ENCODE data around the gene ARID1B. TPM values are rescaled to one million over a fixed set of nuclear protein-coding genes. Genes with fewer than 3 reads are reported as not detected.

Gene ARID1B
- total RNA-seq, 6 experiments from 2014 or later = 23.2 to 35.3 (median 30.7) TPM

DNA sequence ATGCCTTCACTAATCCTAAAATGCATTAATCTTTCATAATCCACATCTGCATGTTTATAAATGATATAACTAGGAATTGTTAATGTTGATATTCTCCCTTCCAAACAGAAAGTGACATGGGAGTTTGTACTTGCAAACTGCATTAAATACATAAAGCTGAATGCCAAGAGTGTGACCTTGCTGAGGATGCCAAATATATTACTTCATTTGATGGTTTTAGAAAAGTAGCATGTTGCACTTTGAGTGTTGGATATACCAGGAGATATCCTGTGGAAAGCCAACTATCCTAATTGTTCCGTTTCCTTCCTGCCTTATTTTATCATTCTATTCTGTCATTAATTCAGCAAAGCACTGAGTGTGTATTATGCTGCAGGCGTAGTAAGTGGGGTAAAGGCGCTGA, 316.4 kb downstream of the ARID1B start:
- peak; percentile 21 to 57 (median 40) for ATAC-seq

GRCh38 chr6:157094038-157094437, 316.9 kb downstream of the ARID1B start:
- no peak for ATAC-seq
- WGBS (ENCODE audit: insufficient coverage, low coverage, low lambda C conversion rate, missing lambda C conversion rate) = 89% methylated on average over 5 of the region's 6 CpGs

More for the DNA sequence above, 316.4 kb downstream of the ARID1B start:
- WGBS (ENCODE audit: insufficient coverage, low coverage, low lambda C conversion rate, missing lambda C conversion rate) = 75% methylated on average over 3 of the region's 3 CpGs
- intact Hi-C loops (cut with DNase I) = no loop called here
- H3K36me3 ChIP-seq = no peaks in the 10 kb centered on the region
- peaks cover 0 to 23% (median 10%) of the 10 kb centered on the region in 4 donors for H3K4me1 ChIP-seq
- no peak overlapping the region for H3K27ac ChIP-seq
- H3K27me3 ChIP-seq = no peaks in the 10 kb centered on the region
- no peak overlapping the region for H3K4me3 ChIP-seq
- TF ChIP-seq POLR2A (IDR thresholded peaks at IDR 0.05) (no peak), CTCF (IDR thresholded peaks at IDR 0.05) (no peak)
- DNase-seq = no peak
- H3K9me3 ChIP-seq = no peaks in the 10 kb centered on the region

DNA sequence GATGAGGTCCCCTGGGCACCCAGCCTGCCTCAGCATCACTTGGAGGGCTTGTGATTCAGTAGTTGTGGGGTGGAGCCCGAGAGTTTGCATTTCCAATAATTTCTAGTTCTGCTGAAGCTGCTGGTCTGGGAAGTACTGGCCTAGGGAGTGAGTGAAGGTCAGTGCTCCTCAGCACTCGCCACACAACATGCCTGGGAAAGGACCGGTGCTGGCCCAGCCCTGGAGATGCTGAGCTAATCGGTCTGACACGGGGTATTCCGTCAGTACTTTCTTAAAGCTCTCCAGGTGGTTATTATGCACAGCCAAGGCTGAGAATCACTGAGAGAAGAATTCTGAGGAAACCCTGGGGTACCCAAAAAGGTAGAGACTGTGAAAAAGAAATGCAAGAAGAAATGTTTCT, 317.9 kb downstream of the ARID1B start:
- ATAC-seq (no peak), DNase-seq (no peak)
- Histone ChIP-seq H3K9me3 (no peaks in the 10 kb centered on the region), H3K27me3 (no peaks in the 10 kb centered on the region), H3K36me3 (no peaks in the 10 kb centered on the region), H3K4me3 (no peak overlapping the region), H3K4me1 (peaks cover 0 to 23% (median 10%) of the 10 kb centered on the region in 4 donors), H3K27ac (no peak overlapping the region)
- intact Hi-C loops (cut with DNase I) = no loop called here
- no peak for TF ChIP-seq CTCF (IDR thresholded peaks at IDR 0.05)
- TF ChIP-seq POLR2A (IDR thresholded peaks at IDR 0.05) = no peak
- 70% methylated on average over 2 of the region's 6 CpGs for WGBS (ENCODE audit: insufficient coverage, low coverage, low lambda C conversion rate, missing lambda C conversion rate)

More at GRCh38 chr6:157094038-157094437, 316.9 kb downstream of the ARID1B start:
- no peak overlapping the region for H3K4me3 ChIP-seq
- intact Hi-C loops (cut with DNase I) = no loop called here
- no peaks in the 10 kb centered on the region for H3K27me3 ChIP-seq
- no peak overlapping the region for H3K27ac ChIP-seq
- H3K9me3 ChIP-seq = no peaks in the 10 kb centered on the region
- no peak for DNase-seq
- no peaks in the 10 kb centered on the region for H3K36me3 ChIP-seq
- peaks cover 0 to 23% (median 10%) of the 10 kb centered on the region in 4 donors for H3K4me1 ChIP-seq
- TF ChIP-seq CTCF (IDR thresholded peaks at IDR 0.05) (no peak), POLR2A (IDR thresholded peaks at IDR 0.05) (no peak)

DNA sequence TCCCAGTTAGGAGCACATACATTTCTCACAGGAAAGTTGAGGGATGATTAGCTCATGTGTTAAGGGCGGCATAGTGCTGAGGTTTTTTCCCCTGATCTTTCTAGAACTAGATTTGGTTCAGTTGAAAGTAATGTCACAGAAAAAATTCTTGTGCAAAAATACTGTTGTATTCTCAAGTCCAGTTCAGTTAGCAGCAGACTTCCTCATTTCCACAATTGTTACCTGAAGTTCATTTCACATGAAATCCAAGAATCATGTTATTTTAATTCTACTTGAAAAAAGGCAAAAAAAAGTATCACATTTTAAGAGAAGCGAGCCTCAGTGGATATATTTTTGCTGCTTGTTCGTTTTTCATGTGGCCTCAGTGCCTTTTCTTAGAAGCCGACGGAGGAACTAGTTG, 318.4 kb downstream of the ARID1B start:
- H3K27ac ChIP-seq = peak overlapping the region in 2 of 3 donors; percentile 58 to 66
- H3K9me3 ChIP-seq = no peaks in the 10 kb centered on the region
- TF ChIP-seq CTCF (IDR thresholded peaks at IDR 0.05) = no peak
- TF ChIP-seq POLR2A (IDR thresholded peaks at IDR 0.05) = no peak
- intact Hi-C loops (cut with DNase I) = no loop called here
- ATAC-seq = no peak
- H3K4me3 ChIP-seq = no peak overlapping the region
- peaks cover 0 to 23% (median 10%) of the 10 kb centered on the region in 4 donors for H3K4me1 ChIP-seq
- H3K36me3 ChIP-seq = no peaks in the 10 kb centered on the region
- 94% methylated on average over 5 of the region's 5 CpGs for WGBS (ENCODE audit: insufficient coverage, low coverage, low lambda C conversion rate, missing lambda C conversion rate)
- no peak for DNase-seq
- H3K27me3 ChIP-seq = no peaks in the 10 kb centered on the region

DNA sequence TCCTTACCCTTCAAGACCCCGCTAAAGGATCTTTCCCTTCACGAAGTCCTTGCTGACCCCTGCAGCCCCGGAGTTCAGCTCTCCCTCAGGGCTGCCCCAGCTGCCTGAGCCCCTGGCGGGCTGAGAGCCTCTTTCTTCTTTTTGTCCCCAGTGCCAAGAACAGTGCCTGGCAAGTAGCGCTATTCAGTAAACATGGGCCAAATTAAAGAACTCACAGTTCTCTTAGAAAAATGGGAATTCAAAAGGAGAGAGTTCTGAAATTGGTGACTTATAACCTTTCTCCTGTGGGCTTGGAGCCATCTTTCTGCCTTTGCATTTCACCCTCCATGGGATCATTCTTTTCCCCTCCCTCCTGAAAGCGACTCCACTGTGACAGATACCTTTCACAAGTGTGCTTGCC, 318.9 kb downstream of the ARID1B start:
- no peak overlapping the region for H3K4me3 ChIP-seq
- H3K4me1 ChIP-seq = peaks cover 0 to 23% (median 10%) of the 10 kb centered on the region in 4 donors
- H3K27ac ChIP-seq = peak overlapping the region; percentile 28 to 66 (median 58)
- no peaks in the 10 kb centered on the region for H3K9me3 ChIP-seq
- ATAC-seq (peak; percentile 18 to 71 (median 36)), DNase-seq (no peak)
- WGBS (ENCODE audit: insufficient coverage, low coverage, low lambda C conversion rate, missing lambda C conversion rate) = 64% methylated on average over 5 of the region's 6 CpGs
- no peak for TF ChIP-seq POLR2A (IDR thresholded peaks at IDR 0.05)
- intact Hi-C loops (cut with DNase I) = no loop called here
- no peaks in the 10 kb centered on the region for H3K36me3 ChIP-seq
- no peaks in the 10 kb centered on the region for H3K27me3 ChIP-seq
